DMS79 (cell line): ENCODE measurements around the gene GBP3.
"Not testable (repeated sequence)": the region's sequence is repeated elsewhere in the genome, so short reads cannot be mapped to it uniquely, and the experiment has no call there.

ENCODE experiments used
- DNase-seq: peaks from one replicate; lab custom pipeline; 2025; lab: John Stamatoyannopoulos, UW

The GBP3 gene

DNA sequence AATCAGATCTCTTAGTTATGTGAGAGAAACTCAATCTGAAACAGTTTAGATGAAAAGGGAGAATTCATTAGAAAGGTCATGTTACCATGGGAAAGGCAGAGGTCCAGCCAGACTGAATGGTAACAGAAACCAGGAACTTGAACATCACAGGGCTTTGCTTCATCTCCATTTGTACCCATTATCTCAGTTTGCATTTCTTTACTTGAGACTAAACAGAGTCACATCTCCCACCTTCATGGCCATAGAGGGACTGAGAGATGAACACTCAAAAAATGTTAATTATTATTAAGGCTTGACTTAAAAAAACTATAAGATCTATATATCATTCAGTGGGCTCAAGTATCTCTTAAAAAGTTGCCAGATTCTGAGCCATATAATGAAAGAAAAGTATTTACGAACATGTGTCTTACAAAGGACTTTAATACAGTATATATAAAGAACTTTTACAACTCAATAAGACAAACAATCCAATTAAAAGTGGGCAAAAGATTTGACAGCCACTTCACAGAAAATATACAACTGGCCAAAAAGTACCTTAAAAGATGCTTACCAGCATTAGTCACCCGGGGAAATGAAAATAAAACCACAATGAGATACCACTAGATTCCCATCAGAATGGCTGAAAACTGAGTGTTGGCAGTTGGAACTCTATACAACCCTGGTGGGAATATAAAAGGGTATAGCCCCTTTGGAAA is 43.5 kb downstream of the GBP3 start:
- no peak for DNase-seq

DNA sequence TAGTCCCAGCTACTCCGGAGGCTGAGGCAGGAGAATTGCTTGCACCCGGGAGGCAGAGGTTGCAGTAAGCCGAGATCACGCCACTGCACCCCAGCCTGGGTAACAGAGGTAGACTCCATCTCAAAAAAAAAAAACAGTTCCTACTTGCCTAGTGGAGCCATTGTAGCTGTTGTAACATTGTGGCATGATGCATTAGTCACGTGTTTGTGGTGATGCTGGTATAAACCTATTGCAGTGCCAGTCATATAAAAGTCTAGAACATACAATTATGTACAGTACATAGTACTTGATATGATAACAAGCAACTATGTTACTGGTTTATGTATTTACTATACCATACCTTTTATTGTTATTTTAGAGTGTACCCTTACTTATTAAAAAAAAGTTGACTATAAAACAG is 46.4 kb downstream of the GBP3 start:
- DNase-seq: no peak

DNA sequence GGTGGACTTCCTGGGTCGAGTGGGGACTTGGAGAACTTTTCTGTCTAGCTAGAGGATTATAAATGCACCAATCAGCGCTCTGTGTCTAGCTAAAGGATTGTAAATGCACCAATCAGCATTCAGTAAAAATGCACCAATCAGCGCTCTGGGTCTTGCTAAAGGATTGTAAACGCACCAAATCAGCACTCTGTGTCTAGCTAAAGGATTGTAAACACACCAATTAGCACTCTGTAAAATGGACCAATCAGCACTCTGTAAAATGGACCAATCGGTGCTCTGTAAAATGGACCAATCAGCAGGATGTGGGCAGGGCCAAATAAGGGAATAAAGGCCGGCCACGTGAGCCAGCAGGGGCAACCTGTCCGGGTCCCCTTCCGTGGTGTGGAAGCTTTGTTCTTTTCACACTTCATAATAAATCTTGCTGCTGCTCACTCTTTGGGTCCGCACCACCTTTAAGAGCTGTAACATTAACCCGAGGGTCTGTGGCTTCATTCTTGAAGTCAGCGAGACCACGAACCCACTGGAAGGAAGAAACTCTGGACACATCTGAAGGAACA is 48.0 kb downstream of the GBP3 start:
- DNase-seq: not testable (repeated sequence)

DNA sequence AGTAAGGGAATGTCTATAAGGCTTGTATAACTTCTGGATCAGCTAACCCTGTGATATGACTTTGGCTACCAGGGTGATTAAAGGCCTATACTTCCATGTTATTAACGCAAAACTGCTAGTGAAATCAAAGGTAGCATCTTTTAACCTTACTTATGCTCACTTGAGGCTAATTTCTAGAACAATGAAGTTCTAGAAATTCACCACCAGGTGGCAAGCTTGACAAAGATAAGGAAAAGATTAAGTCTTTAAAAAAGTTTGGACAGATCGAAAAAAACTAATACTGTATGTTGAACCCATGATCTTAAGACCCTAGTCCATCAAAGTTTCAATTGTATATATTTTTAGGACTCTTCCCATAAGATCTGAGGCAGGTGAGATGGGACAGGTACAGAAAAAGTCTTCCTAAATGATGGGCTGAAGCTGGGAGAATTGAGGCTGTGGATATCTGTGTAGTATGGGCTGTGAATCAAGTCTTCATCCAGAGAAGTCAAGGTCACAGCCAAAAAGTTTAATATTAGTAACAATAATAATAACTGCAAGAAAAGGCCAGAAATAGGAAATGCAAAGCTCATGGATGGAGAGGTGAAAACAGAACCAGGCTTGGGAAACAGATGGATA is 49.0 kb downstream of the GBP3 start:
- DNase-seq: no peak

DNA sequence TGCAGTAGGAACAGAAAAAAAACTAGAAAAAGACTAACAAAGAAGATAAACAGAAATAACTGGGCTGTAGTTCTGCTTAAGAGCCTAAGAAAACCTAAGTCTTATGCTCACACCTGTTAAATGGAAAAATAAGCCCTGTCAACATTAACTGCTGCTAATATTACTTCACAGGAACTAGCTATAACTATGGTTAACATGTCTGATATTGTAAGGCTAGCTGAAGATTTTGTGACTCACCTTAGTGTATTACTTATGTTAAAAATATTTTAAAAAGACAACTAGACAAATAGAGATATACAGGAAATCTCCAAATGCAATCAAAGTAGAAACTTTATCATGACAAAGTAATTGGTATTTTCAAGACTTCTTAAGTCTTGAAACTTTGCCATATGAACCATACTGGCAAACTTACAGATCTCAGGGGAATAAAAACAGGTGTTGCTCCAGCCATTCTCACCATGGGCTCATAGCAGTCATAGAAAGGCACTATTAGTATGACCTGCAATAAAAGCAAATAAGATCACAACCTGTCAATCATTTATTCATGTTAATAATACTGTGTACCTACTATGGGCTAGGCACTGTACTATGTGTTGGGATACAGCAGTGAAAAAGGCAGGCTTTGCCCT is 60.9 kb downstream of the GBP3 start:
- DNase-seq: no peak

DNA sequence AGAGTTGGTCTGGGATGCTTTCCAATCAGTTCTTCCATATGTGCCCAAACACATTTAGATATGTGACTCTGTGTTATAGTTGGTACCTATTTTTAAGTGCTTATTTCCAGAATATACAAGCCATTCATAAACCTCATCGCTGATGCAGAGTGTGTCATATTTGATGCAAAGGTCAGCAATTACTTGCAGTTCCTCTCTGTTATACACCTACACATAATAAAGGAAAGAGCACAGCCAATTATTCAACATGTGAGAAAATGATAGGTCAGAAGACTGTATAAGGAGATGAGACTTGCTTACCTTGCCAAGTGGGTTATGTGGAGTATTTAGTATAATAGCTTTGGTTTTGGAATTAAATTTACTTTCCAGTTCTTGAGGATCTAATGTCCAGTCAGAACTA is 61.6 kb downstream of the GBP3 start:
- no peak for DNase-seq
